ENCODE data around the gene TMUB2. TPM values are rescaled to one million over a fixed set of nuclear protein-coding genes. Genes with fewer than 3 reads are reported as not detected.

TMUB2 gene
- total and polyA plus RNA-seq, 9 of the 15 experiments (the other 6 are each of a cell fraction or from before 2014, with no cell fraction given), result 4.1 to 29.8 (median 16.3) TPM

GRCh38 chr17:44203731-44204440 lies 17.1 kb downstream of the TMUB2 start (continued):
- TF ChIP-seq SLC30A9 (CRISPR knock-in tag; IDR thresholded peaks at IDR 0.05), result no peak
- no peak for TF ChIP-seq CHD1 (IDR thresholded peaks at IDR 0.05; ENCODE audit: low read length)
- peak; percentile 81 for TF ChIP-seq CEBPG (CRISPR knock-in tag; IDR thresholded peaks at IDR 0.05)
- peak; percentile 66 to 67 for TF ChIP-seq CEBPG (tag; conservative IDR thresholded peaks at IDR 0.05 in 1 of 2, IDR thresholded peaks at IDR 0.05 in 1 of 2)
- no peak for TF ChIP-seq E2F5 (CRISPR knock-in tag; IDR thresholded peaks at IDR 0.05)
- no peak for TF ChIP-seq PTTG1 (tag; IDR thresholded peaks at IDR 0.05; ENCODE audit: low read depth)
- TF ChIP-seq ZNF124 (CRISPR knock-in tag; IDR thresholded peaks at IDR 0.05), result no peak
- TF ChIP-seq RFX7 (CRISPR knock-in tag; IDR thresholded peaks at IDR 0.05), result no peak
- TF ChIP-seq ELF4 (CRISPR knock-in tag; IDR thresholded peaks at IDR 0.05), result no peak
- no peak for TF ChIP-seq EP400 (IDR thresholded peaks at IDR 0.05)
- TF ChIP-seq KDM5B (IDR thresholded peaks at IDR 0.05; ENCODE audit: insufficient replicate concordance, low read depth, low read length), result peak; percentile 35
- TF ChIP-seq ETS2 (tag; IDR thresholded peaks at IDR 0.05; ENCODE audit: borderline replicate concordance, poor library complexity, severe bottlenecking), result no peak
- no peak for TF ChIP-seq NCOA6 (IDR thresholded peaks at IDR 0.05)
- 0 out of 4 replicates have a peak, but pooled peaks of 1 of the 2 experiments have one; percentile 23 for TF ChIP-seq RCOR1 (IDR thresholded peaks at IDR 0.05; ENCODE audit: borderline replicate concordance in 1 of 2, low read depth in 2 of 2, low read length in 2 of 2)
- TF ChIP-seq, protein P1, sequence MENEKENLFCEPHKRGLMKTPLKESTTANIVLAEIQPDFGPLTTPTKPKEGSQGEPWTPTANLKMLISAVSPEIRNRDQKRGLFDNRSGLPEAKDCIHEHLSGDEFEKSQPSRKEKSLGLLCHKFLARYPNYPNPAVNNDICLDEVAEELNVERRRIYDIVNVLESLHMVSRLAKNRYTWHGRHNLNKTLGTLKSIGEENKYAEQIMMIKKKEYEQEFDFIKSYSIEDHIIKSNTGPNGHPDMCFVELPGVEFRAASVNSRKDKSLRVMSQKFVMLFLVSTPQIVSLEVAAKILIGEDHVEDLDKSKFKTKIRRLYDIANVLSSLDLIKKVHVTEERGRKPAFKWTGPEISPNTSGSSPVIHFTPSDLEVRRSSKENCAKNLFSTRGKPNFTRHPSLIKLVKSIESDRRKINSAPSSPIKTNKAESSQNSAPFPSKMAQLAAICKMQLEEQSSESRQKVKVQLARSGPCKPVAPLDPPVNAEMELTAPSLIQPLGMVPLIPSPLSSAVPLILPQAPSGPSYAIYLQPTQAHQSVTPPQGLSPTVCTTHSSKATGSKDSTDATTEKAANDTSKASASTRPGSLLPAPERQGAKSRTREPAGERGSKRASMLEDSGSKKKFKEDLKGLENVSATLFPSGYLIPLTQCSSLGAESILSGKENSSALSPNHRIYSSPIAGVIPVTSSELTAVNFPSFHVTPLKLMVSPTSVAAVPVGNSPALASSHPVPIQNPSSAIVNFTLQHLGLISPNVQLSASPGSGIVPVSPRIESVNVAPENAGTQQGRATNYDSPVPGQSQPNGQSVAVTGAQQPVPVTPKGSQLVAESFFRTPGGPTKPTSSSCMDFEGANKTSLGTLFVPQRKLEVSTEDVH (IDR thresholded peaks at IDR 0.05; ENCODE audit: low read depth, partially characterized antibody), result no peak
- TF ChIP-seq FOXJ3 (CRISPR knock-in tag; IDR thresholded peaks at IDR 0.05), result no peak
- no peak for TF ChIP-seq NR3C1 (CRISPR knock-in tag; IDR thresholded peaks at IDR 0.05)
- TF ChIP-seq CEBPB (tag; IDR thresholded peaks at IDR 0.05), result peak; percentile 95
- TF ChIP-seq ZBTB7A (IDR thresholded peaks at IDR 0.05; ENCODE audit: borderline replicate concordance, control insufficient read depth, low read depth, low read length), result no peak
- no peak for TF ChIP-seq DMBX1 (CRISPR knock-in tag; IDR thresholded peaks at IDR 0.05; ENCODE audit: borderline replicate concordance)
- 0 out of 2 replicates have a peak, but pooled peaks have one; percentile 62 for TF ChIP-seq ARID3A (IDR thresholded peaks at IDR 0.05; ENCODE audit: borderline replicate concordance, low read depth, low read length)
- no peak for TF ChIP-seq GTF2E2 (tag; IDR thresholded peaks at IDR 0.05)

Data from K562 (cell line).